ACC112 (cell line): Measurements from ENCODE around the gene NXPE1.
A peak's percentile ranks its signal among the peaks of the same experiment; 100 is the strongest.

ENCODE experiments used
- H2AFZ ChIP-seq: fragments of 200-600 bp; sonication (generic); one replicate; pipeline ENCODE4 v1.6.0; 2017; ENCODE audit warnings: antibody characterized with exemption, low read length; ENCODE audit not compliant: unreplicated experiment
- H3K27ac ChIP-seq: fragments of 200-600 bp; sonication (generic); 2 replicates; pipeline ENCODE4 v1.5.1; 2014; ENCODE audit warnings: low read depth, mild to moderate bottlenecking, antibody characterized with exemption, low read length, moderate library complexity
- H3K27me3 ChIP-seq: fragments of 200-600 bp; sonication (generic); 2 replicates; pipeline ENCODE4 v1.6.1; 2014; ENCODE audit warnings: mild to moderate bottlenecking, antibody characterized with exemption, low read length, moderate library complexity, mixed read lengths; ENCODE audit not compliant: insufficient read depth
- H3K36me3 ChIP-seq: fragments of 200-600 bp; sonication (generic); 2 replicates; pipeline ENCODE4 v1.6.1; 2016; ENCODE audit warnings: mild to moderate bottlenecking, antibody characterized with exemption, low read length, moderate library complexity, mixed read lengths; ENCODE audit not compliant: insufficient read depth
- H3K4me1 ChIP-seq: fragments of 200-600 bp; sonication (generic); one replicate; pipeline ENCODE4 v1.6.1; 2016; ENCODE audit warnings: low read length, mixed read lengths; ENCODE audit not compliant: insufficient read depth, unreplicated experiment, control insufficient read depth
- H3K4me3 ChIP-seq: fragments of 200-600 bp; sonication (generic); 2 replicates; pipeline ENCODE4 v1.5.1; 2014; ENCODE audit warnings: mild to moderate bottlenecking, low read depth, low read length
- H3K79me2 ChIP-seq: fragments of 200-600 bp; sonication (generic); one replicate; pipeline ENCODE4 v1.6.0; 2016; ENCODE audit warnings: low read length; ENCODE audit not compliant: control insufficient read depth, unreplicated experiment, insufficient read depth

The NXPE1 gene

DNA sequence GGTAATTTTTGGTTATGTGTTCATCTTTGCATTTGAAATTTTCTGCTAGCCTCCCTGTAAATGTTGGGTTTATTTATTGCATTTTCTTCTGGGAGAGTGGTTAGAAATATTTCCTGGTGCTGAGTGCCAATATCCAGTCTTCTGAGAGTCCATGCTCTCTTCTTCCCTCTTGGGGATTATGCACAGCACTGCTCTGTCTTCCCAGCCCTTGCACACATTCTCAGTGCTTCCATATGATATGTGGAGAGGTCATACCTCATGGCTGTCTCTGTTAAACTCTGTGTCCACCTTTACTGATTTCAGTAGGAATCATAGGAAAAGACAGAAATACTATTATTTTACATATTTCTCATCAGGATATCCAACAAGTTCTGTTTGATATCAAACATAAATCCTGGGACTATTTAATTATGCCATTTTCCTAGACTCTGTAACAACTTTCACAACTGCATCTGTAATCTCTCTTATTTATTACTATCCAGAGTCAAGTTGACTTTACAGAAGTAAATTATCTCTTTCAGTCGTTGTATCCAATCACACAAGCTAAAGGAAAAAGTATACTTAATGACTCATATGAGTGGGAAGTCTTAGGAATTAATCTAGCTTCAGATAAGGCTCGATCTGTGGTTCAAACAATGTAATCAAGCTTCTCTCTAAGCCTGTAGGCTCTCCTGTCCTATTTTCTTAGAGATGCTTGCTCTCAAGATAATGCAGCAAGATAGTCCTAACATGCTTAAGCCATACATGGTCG, 2.7 kb upstream of the NXPE1 start:
- Histone ChIP-seq H3K27ac (peak overlapping the region; percentile 79), H3K36me3 (no peaks in the 10 kb centered on the region), H2AFZ (no peak overlapping the region), H3K4me1 (peaks cover 10% of the 10 kb centered on the region), H3K27me3 (no peaks in the 10 kb centered on the region), H3K4me3 (no peak overlapping the region), H3K79me2 (no peaks in the 10 kb centered on the region)

DNA sequence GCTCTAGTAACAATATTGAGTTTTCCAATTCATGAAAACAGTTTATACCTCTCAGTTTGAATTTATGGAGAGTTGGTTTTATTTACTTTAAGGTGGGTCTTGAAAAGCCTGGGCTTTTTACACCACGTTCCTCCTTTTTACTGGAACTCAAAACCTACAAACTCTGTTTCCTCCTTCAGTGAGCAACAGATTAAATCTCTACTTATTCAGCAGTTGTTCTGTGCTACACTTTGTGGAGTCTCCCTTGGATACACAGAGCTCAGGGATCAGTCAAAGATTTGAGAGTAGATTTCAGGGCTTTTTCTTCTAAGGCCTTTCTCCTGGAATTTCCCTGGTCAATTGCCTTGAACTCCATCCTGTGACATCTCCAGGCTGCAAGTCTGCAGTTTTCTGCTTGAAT, 3.5 kb downstream of the NXPE1 start:
- Histone ChIP-seq H3K27me3 (no peaks in the 10 kb centered on the region), H3K27ac (no peak overlapping the region), H3K4me3 (no peak overlapping the region), H3K4me1 (no peaks in the 10 kb centered on the region), H3K79me2 (no peaks in the 10 kb centered on the region), H3K36me3 (no peaks in the 10 kb centered on the region), H2AFZ (no peak overlapping the region)

DNA sequence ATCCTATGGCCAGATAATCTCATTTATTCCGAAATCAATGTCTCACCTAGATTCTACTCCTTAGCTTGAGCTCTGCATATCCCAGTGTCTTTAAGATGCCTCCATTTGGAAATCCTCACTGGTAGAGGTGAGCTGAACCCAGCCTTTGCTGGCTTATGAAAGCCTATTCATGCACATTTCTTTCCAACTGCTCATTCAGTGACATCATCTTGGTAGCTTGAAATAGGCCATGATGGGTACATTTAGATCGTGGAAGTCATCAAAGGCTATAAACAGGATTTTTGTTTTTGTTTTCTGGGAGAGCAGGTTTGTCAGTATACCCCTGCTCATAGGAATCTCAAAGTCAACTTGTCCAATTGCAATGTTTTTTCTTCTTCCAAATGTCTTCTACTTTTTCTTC, 6.0 kb downstream of the NXPE1 start:
- Histone ChIP-seq H3K4me3 (no peak overlapping the region), H3K36me3 (no peaks in the 10 kb centered on the region), H3K27ac (no peak overlapping the region), H3K79me2 (no peaks in the 10 kb centered on the region), H3K4me1 (no peaks in the 10 kb centered on the region), H2AFZ (no peak overlapping the region), H3K27me3 (no peaks in the 10 kb centered on the region)

DNA sequence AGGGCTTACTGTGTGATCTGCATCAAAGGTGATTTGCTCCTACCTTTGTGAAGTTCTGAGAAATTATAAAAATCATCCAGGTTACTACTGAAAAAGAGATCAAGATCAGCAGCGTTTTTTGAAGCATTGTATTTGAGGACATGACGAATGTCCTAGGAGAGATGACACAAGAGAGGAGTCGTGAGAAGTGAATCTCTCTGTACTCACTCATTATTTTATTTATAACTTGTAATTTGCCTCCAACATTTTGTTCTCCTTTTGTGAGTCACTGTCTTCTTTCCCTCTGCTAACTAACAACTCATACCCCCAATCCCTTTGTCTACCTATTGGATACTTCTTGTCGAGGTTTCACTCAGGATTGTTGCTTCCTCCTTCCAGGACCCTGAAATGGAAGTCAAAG, 8.6 kb downstream of the NXPE1 start:
- no peaks in the 10 kb centered on the region for H3K27me3 ChIP-seq
- no peaks in the 10 kb centered on the region for H3K36me3 ChIP-seq
- H3K27ac ChIP-seq, result no peak overlapping the region
- no peak overlapping the region for H3K4me3 ChIP-seq
- no peaks in the 10 kb centered on the region for H3K4me1 ChIP-seq
- no peaks in the 10 kb centered on the region for H3K79me2 ChIP-seq
- no peak overlapping the region for H2AFZ ChIP-seq

DNA sequence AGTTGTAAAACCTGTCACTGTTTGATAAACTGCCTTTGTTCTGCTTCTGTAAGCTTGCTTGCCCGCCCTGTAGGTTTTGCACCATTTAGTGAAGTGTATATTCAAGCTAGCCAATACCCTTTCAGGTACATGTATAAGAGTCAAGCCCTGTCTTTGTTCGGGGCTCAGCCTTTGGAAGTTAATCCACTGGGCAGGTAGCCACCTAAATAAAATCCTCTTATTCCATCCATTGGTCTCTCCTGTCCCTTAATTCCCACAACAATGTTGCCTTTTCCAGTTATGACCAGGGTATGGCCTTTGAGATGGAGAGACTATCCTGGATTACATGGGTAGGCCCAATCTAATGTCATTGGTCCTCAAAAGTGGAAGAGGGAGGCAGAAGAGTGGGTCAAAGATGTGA, 34.0 kb downstream of the NXPE1 start:
- no peaks in the 10 kb centered on the region for H3K4me1 ChIP-seq
- H3K4me3 ChIP-seq, result no peak overlapping the region
- no peaks in the 10 kb centered on the region for H3K36me3 ChIP-seq
- H3K79me2 ChIP-seq, result no peaks in the 10 kb centered on the region
- H2AFZ ChIP-seq, result no peak overlapping the region
- H3K27me3 ChIP-seq, result peaks cover 5% of the 10 kb centered on the region; the same call in 1 of the 2 replicates
- no peak overlapping the region for H3K27ac ChIP-seq

DNA sequence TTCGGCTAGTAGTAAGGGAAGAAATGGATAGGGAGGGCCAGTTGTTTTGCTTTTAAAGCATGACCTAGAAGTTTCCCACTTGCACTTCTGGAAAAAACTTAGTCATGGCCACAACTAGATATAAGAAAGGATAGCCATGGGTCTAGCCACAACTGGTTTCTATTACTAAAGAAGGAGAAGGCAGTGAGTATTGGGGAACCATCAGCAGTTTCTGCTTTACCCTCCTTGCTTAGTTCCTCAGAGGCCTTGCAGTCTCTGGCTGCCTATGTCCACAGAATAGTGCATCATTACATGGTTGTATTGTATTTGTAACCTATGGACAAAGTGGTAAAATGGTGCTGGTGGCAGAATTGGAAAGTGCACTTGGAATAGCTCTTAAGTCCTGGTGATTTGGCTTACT, 35.6 kb downstream of the NXPE1 start:
- Histone ChIP-seq H3K79me2 (no peaks in the 10 kb centered on the region), H3K27me3 (peaks cover 12% of the 10 kb centered on the region; the same call in 1 of the 2 replicates), H3K27ac (no peak overlapping the region), H3K4me3 (no peak overlapping the region), H2AFZ (no peak overlapping the region), H3K4me1 (no peaks in the 10 kb centered on the region), H3K36me3 (no peaks in the 10 kb centered on the region)

DNA sequence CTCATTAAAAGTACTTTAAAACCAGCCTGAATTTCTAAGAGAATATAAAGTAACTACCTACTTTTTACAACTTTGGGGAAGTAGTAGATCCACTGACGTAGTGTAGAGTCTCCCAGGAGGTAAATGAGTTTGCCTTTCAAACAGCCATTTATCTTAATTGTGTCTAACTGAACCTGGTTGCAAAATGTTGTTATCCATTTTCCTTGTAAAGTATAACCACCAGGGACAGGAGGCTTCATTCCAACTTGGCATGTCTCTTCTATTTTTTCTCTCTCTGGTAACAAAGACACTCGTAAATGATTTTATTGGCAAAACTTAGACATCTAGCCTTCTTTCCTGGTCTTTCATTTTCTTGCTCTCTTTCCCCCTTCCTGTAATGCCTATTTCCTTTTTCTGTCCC, 36.9 kb downstream of the NXPE1 start:
- Histone ChIP-seq H3K4me1 (no peaks in the 10 kb centered on the region), H2AFZ (no peak overlapping the region), H3K27me3 (peaks cover 15% of the 10 kb centered on the region; the same call in 1 of the 2 replicates), H3K79me2 (no peaks in the 10 kb centered on the region), H3K27ac (no peak overlapping the region), H3K4me3 (no peak overlapping the region), H3K36me3 (no peaks in the 10 kb centered on the region)

DNA sequence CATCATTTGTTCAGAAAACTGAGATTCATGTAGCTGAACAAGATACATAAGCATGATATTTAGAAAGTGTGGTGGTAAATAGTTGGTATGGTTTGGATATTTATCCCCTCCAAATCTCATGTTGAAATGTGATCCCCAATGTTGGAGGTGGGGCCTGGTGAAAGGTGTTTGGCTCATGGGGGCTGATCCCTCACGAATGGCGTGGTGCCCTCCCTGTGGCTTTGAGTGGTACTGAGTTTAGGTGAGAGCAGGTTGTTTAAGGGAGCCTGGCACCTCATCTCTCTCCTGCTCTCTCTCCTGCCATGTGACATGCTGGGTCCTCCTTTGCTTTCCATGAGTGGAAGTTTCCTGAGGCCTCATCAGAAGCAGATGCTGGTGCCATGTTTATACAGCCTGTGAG, 48.1 kb downstream of the NXPE1 start:
- Histone ChIP-seq H3K4me3 (no peak overlapping the region), H3K4me1 (no peaks in the 10 kb centered on the region), H3K79me2 (no peaks in the 10 kb centered on the region), H3K36me3 (no peaks in the 10 kb centered on the region), H2AFZ (no peak overlapping the region), H3K27me3 (no peaks in the 10 kb centered on the region), H3K27ac (no peak overlapping the region)

DNA sequence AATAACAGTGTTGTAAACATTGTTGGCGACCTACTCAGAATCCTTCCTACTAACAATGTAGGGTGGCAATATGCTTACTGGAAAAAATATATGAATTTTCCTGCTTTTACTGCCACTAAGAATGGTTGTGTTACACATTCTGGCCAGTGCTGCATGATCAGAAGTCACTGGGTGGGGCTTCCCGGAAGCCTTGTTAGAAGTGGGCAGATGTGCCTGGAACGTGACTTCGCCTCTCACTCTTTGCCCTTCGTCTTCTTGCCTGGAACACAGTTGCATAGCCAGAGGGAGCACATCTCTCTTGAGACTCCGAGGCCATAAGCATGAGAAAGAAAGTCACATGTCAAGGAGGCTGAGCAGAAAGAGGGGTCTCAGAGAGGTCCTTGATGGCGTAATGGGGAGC, 48.6 kb downstream of the NXPE1 start:
- no peaks in the 10 kb centered on the region for H3K4me1 ChIP-seq
- no peak overlapping the region for H2AFZ ChIP-seq
- no peak overlapping the region for H3K4me3 ChIP-seq
- H3K27me3 ChIP-seq, result peaks cover 3% of the 10 kb centered on the region; the same call in 1 of the 2 replicates
- H3K36me3 ChIP-seq, result no peaks in the 10 kb centered on the region
- H3K79me2 ChIP-seq, result no peaks in the 10 kb centered on the region
- no peak overlapping the region for H3K27ac ChIP-seq

DNA sequence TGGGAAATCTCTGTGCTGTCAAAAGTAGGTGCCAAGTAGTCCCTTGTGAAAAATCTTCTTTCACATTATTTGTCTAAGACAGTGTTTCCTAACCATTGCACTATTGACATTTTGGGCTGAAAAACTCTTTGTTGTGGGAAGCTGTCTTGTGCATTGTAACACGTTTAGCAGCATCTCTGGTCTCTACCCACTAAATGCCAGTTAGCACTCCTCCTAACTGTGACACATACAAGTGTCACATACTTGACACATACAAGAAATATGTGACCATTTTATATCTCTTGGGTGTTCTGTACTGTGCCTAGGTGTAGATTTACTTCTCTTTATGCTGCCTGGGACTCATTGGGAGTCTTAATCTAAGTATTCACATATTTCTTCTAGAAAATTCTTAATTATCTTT, 57.8 kb downstream of the NXPE1 start:
- Histone ChIP-seq H3K36me3 (no peaks in the 10 kb centered on the region), H3K4me1 (no peaks in the 10 kb centered on the region), H3K27ac (no peak overlapping the region), H3K27me3 (peaks cover 3% of the 10 kb centered on the region; the same call in 1 of the 2 replicates), H3K4me3 (no peak overlapping the region), H3K79me2 (no peaks in the 10 kb centered on the region), H2AFZ (no peak overlapping the region)

DNA sequence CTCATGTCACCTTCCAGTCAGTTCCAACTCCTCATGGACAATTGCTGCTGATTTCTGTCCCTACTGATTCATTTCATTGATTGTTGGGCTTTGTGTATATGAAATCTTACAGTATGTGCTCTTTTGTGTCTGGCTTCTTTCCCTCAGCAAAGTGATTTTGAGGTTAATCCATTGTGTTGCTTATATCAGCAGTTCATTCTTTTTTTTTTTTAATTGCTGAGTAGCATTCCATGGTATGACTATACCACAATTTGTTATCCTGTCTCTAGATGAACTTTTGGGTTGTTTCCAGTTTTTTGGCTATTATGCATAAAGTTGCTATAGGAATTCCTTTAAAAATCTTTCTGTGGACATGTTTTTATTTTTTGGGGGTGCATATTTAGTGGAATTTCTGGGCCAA, 59.9 kb downstream of the NXPE1 start:
- no peaks in the 10 kb centered on the region; the same call in 1 of the 2 replicates for H3K27me3 ChIP-seq

More for the DNA sequence above, 59.9 kb downstream of the NXPE1 start:
- H3K36me3 ChIP-seq, result no peaks in the 10 kb centered on the region
- H3K27ac ChIP-seq, result no peak overlapping the region
- H3K79me2 ChIP-seq, result no peaks in the 10 kb centered on the region
- H3K4me3 ChIP-seq, result no peak overlapping the region
- H3K4me1 ChIP-seq, result no peaks in the 10 kb centered on the region
- H2AFZ ChIP-seq, result no peak overlapping the region
